GM19328 (cell line): ENCODE data around the gene MZT2B.
"Not testable (repeated sequence)": the region's sequence is repeated elsewhere in the genome, so short reads cannot be mapped to it uniquely, and the experiment has no call there.

Experiments
- ATAC-seq: cut with Tn5 transposase; IDR thresholded peaks from one replicate; pipeline ENCODE4 v1.9.1; 2021; ENCODE audit warnings: mild to moderate bottlenecking, moderate library complexity; ENCODE audit not compliant: unreplicated experiment

The MZT2B gene

GRCh38 chr2:130152136-130152815 lies 29.8 kb upstream of the MZT2B start:
- ATAC-seq: not testable (repeated sequence)

- ATAC-seq: no peak
Measured at GRCh38 chr2:130152816-130153595, 29.1 kb upstream of the MZT2B start.

DNA sequence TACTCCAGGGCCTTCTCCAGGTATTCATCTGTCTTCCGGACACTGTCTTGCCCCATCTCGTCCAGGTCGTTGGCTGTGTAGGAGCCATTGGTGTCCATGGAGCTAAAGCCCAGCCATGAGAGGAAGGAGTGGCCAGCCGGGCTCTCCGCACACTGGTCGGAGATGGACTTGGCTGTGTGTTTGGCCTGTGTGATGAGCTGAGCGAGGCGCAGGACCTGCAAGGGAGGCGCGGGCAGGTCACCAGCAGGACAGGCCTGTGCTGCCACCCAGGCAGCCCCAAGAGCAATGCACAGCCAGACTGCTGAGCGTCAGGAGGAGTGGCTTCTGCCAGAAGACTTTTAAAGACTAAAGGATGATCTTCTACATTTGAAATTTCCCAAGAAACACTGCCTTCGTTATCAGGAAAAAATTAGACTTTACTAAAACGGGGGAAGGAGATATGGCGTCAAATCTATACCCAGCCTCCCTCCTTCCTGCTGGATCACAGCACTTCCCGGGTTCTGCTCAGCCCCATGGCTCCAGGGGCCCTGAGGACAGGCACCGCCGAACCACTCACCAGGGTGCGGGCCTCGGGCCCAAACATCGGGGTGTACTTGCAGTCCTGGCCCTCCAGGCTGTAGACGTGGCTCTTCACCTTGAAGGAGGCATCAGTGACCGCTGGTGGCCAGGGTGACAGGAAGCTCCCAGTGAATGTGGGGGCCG lies 28.2 kb upstream of the MZT2B start:
- not testable (repeated sequence) for ATAC-seq

- ATAC-seq: not testable (repeated sequence)
Measured at GRCh38 chr2:130154423-130154770, 27.7 kb upstream of the MZT2B start.

DNA sequence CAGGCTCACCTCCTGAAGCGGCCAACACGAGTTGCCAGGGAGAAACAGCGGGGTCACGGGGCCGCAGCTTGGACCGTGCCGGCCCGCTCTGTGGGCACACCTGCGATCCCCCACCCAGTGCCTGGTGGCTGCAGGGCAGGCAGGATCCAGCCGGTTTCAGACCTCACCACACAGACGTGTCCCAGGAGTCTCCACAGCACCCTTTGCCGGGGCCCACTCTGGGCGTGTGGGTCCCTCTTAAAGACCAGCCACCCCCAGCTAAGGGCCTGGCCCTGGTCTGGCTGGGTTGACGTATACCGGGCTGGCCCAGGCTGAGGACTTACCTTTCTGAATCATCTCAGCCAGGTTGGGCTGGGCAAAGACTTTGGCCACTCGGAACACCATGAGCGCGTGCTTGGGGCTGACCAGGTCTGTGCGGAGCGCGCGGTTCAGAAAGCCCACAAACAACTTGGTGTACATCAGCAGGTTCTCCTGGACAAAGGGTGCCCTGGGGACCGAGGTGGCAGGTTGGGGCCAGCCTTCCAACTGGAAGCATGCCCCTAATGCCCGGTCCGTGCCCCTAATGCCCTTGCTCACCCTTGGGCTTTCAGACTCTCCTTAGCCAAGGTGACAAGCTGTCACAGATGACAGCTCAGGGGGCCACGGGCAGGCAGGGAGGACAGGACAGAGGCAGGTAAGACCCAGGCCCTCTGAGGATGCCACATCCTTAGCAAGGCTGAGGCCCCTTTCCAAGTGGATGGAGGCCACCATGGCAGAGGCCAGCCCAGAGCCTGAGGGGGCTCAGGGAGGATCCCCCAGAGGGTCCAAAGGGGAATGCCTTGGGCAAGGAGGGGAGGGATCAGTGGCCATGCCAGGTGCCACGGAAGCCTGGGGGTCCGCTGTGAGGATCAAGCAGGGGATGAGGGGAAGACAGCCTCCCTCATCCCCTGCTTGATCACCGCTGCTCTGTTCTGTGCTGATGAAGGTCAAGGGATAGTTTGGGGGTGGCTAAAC lies 27.0 kb upstream of the MZT2B start:
- no peak for ATAC-seq

DNA sequence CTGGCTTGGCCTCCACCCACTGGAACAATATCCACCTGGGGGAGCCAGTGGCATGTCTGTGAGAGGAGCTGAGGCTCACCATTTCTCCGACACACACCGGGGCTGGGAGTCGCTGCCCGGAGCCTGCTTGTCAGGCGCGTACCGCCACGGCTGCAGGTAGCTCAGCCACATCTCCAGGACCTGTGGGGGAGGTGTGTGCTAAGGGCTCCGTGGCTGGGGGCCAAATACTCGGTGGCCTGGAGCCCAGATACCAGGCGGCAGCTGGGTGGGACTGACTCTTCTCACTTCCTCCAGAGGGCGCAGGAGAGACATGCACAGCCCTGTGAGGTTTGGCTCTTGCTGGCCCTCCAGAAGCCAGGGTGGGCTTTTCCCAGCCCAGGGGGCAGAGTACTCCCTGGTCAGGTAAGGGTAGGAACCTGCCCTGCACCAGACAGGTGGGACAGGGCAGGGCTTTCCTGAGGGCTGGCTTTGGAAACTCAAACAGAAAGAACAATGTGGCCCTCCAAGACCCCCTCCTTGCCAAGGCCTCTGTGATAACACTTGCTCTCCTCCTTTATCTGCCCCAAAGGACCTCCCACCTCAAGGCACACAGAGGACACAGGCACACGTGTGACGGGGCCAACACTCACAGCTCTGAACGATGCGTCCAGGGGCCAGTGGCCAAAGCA lies 26.0 kb upstream of the MZT2B start:
- ATAC-seq: not testable (repeated sequence)

DNA sequence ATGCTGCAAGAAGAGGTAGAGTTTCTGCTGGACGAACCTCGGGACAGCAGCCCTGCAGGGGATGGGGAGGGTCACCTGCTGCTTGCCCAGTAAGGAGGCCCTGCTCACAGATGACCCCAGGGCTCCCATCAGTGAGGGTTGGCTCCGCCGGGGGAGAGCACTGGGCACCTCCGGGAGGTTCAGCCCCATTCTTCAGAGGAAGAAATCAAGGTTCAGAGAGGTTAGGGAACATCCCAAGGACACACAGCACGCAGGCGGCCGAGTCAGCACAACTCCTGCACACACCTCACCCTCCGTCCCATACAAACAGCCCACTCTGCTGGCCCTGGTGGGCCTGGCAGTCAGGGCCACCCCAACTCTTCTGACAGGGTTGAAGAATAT lies 25.4 kb upstream of the MZT2B start:
- ATAC-seq: no peak

DNA sequence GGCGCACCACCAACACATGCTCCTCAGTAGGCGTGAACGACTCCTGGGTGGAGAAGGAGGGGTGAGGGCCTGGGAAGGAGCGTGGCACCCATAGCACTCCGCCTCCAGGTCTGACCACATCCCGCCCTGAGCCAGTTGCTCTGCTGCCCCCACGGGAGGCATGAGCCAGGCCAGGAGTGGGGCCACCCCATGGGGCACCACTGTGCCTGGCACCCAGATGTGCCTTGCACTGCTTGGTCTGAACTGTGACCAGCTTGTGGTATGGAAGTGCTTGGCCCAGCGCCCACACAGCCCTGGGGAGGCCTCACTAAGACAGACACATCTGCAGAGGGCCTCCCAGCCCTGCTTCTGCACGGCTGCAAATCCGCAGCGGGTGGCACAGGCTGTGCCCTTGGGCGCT lies 24.7 kb upstream of the MZT2B start:
- ATAC-seq: not testable (repeated sequence)

DNA sequence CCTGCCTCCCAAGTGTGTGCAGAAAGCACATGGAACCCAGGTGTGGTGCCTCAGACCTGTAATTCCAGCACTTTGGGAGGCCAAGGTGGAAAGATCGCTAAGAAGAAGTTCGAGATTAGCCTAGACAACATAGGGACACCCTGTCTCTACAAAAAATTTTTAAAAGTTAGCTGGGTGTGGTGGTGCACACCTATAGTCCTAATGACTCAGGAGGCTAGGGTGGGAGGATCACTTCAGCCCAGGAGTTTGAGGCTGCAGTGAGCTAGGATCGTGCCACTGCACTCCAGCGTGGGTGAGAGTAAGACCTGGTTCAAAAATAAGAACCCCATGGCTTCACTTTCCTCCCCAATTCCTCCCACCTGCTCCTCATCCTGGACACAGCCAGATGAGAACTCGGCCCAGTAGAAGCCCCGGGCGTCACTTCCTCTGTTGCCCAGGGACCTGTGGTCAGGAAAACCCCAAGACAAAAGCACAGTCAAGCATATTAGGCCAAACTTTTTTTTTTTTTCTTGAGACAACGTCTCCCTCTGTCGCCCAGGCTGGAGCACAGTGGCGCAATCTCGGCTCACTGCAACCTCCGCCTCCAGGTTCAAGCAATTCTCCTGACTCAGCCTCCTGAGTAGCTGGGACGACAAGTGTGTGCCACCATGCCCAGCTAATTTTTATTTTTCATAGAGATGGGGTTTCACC lies 24.1 kb upstream of the MZT2B start:
- peak; percentile 77 for ATAC-seq

DNA sequence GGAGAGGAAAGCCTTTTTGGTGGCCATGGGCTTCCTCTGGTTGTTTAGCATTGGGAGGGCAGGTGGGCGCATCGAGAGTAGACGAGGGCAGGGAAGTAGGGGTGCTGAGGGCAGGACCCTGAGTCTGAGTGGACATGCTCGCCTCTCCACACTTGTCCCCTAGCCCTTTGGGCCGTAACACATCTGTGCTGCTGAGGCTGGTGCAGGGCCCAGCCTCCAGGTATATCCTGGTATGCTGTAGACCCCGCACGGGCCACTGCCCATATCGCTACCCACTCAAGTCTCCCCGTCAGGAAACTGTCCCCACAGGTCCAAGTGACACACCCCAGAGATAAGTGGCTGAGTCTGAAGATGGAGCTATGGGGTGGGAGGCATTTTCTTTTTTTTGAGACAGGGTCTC lies 23.4 kb upstream of the MZT2B start:
- ATAC-seq: no peak

DNA sequence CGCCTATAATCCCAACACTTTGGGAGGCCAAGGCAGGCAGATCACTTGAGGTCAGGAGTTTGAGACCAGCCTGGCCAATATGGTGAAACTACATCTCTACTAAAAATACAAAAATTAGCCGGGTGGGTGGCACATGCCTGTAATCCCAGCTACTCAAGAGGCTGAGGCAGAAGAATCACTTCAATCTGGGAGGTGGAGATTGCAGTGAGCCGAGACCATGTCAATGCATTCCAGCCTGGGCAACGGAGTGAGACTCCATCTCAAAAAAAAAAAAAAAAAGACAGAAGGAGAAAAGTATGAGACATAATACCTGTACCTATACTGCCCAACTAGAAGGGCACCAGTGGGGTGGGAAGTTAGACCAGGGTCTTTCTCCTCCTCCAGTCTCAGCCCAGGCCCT lies 22.7 kb upstream of the MZT2B start:
- not testable (repeated sequence) for ATAC-seq

DNA sequence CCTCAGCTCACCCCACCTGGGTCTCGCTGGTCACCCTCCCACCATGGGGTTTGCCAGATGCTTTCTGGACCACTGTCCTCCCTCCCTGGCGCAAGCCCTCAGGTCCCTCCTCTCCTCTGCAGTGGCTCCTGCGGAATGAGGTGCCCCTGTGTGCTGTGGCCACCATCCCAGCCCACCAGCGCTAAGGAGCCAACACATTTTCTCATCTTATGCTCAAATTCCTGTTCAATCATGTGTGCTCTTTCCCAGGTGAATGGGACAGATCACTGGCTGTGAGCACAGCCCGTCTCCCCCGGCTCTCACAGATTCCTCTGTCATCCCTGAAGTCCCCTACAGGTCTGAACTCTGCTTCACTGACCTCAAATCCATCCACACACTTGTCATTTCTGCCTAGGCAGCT lies 21.9 kb upstream of the MZT2B start:
- ATAC-seq: no peak

DNA sequence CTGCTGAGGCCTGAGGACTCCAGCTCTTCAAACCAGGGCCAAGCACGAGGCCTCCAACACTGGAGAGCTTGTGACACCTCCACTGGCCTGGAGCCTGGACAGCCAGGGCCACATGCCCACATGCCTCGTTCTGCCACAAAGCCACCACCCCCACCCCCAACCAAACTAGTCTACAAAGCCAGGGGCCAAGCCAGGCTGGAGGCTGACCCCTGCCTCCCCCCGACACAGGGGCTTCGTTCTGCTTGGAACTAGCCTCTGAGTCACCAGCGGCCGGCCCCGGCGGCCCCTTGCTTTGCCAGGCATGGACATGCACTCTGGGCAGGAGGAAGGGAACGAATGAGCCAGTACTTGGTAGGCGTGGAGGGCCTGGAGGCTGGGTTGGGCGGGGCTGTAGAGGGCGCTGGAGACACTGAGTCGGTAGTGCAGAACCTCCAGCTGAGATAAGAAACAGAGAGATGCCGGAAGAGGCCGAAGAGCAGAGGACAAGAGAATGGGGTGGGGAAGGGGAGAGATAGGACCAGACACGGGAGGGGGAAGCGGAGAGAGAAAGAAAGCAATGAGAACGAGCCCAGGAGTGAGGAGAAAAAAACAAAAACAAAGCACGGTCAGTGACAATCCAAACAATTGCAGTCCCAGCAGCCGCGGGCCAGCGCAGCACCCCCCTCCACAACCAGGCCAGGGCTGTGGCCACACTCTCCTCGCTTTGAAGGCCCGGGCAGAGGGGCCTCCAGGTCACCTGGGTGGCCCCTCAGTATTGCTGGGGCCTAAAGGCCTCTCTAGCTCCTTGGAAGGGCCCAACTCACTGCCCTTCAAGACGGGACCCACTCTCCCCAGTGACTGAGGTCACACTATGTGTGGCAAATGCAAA lies 21.0 kb upstream of the MZT2B start:
- not testable (repeated sequence) for ATAC-seq

GRCh38 chr2:130162486-130162885 lies 19.6 kb upstream of the MZT2B start:
- ATAC-seq: not testable (repeated sequence)

DNA sequence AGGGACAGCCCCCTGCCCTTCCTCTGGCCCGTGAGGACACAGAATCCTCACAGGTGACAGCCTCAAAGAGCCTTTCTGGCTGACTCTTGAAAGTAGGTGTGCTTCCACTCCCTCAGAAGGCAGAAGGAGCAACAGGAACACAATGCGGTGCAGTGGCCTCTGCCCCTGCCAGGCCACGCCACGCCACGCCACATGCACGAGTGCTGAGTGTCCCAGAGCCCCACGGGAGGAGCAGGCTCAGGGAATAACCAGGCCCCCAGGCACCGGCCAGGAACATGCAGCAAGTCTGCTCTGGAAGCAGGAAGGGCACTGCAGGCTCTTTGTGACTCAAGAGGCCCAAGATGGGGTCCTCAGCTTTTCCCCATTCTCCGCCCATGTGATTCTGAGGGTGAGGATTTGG lies 19.1 kb upstream of the MZT2B start:
- ATAC-seq: no peak

DNA sequence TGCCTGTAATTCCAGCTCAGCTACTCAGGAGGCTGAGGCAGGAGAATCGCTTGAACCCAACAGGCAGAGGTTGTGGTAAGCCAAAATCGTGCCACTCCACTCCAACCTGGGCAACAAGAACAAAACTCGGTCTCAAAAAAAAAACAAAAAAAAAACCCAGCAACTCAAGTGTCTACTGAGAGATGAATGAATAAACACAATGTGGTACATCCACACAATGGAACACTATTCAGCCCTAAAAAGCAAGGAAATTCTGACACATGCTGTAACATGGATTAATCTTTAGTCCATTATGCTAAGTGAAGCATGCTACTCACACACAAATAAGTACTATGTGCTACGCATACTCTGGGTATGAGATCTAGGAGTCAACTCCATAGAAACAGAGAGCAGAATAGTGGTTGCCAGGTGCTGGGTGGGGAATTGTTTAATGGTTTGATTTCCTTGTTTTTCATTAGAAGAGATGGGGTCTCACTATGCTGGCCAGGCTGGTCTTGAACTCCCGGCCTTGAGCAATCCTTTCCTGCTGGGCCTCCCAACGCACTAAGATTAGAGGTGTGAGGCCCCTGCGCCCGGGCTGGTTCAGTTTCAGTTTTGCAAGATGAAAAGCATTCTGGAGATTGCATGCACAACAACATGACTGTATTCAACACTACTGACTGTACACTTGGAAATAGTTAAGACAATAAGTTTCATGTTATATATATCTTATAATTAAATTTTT lies 16.6 kb upstream of the MZT2B start:
- no peak for ATAC-seq

- ATAC-seq: not testable (repeated sequence)
Measured at GRCh38 chr2:130166611-130167010, 15.5 kb upstream of the MZT2B start.

- ATAC-seq: not testable (repeated sequence)
Measured at GRCh38 chr2:130169163-130169562, 12.9 kb upstream of the MZT2B start.
